ENCODE results near the gene COL27A1. TPM values are rescaled to one million over a fixed set of nuclear protein-coding genes. Genes with fewer than 3 reads are reported as not detected.

COL27A1 gene
- total and polyA plus RNA-seq, 2 experiments from 2014 or later: 10.5 to 18.0 TPM

DNA sequence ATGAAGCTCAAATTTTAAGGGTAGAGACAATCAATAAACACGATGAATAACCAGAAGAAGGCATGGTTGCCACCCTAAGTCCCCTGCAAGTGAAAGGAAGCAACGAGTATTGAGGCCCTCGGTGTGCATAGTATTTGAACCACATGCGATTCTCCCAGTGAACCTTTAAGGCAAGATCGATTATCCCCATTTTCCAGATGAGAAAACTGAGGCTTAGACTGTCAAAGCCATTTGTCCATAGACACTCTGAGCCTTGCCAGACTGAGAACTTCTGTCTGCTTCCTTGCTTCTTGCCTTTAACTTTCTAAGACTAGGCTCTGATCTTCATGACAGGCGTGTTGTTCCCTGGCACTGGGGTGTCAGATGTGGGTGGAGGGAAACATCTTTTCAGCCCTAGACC, 58.2 kb downstream of the COL27A1 start:
- peaks cover 11% of the 10 kb centered on the region for H3K27me3 Mint-ChIP-seq (ENCODE audit: insufficient read depth, low read depth, poor library complexity)
- no peaks in the 10 kb centered on the region for H3K9me2 ChIP-seq (ENCODE audit: insufficient read depth)
- no peaks in the 10 kb centered on the region for H3K9me3 Mint-ChIP-seq
- DNase-seq (ENCODE audit: low spot score) (no peak), ATAC-seq (no peak)
- H3K4me1 ChIP-seq (ENCODE audit: insufficient read depth): no peaks in the 10 kb centered on the region
- no peak overlapping the region for H3K27ac Mint-ChIP-seq
- H3K36me3 ChIP-seq (ENCODE audit: insufficient read depth): no peaks in the 10 kb centered on the region
- peaks cover 2% of the 10 kb centered on the region; the same call in 1 of the 3 replicates for H3K4me1 Mint-ChIP-seq
- H2AFZ ChIP-seq: no peak overlapping the region
- no peaks in the 10 kb centered on the region for H3K27me3 ChIP-seq (ENCODE audit: insufficient read depth)
- H3K36me3 Mint-ChIP-seq (ENCODE audit: low read depth): peaks cover 3% of the 10 kb centered on the region; the same call in 1 of the 3 replicates
- no peaks in the 10 kb centered on the region for H3F3A ChIP-seq (replicated peaks; ENCODE audit: low read depth)
- no peak overlapping the region for H3K4me3 ChIP-seq
- no peaks in the 10 kb centered on the region for H4K20me1 ChIP-seq (replicated peaks; ENCODE audit: insufficient read depth)
- H3K4me2 ChIP-seq: no peak overlapping the region
- TF ChIP-seq, protein P1, sequence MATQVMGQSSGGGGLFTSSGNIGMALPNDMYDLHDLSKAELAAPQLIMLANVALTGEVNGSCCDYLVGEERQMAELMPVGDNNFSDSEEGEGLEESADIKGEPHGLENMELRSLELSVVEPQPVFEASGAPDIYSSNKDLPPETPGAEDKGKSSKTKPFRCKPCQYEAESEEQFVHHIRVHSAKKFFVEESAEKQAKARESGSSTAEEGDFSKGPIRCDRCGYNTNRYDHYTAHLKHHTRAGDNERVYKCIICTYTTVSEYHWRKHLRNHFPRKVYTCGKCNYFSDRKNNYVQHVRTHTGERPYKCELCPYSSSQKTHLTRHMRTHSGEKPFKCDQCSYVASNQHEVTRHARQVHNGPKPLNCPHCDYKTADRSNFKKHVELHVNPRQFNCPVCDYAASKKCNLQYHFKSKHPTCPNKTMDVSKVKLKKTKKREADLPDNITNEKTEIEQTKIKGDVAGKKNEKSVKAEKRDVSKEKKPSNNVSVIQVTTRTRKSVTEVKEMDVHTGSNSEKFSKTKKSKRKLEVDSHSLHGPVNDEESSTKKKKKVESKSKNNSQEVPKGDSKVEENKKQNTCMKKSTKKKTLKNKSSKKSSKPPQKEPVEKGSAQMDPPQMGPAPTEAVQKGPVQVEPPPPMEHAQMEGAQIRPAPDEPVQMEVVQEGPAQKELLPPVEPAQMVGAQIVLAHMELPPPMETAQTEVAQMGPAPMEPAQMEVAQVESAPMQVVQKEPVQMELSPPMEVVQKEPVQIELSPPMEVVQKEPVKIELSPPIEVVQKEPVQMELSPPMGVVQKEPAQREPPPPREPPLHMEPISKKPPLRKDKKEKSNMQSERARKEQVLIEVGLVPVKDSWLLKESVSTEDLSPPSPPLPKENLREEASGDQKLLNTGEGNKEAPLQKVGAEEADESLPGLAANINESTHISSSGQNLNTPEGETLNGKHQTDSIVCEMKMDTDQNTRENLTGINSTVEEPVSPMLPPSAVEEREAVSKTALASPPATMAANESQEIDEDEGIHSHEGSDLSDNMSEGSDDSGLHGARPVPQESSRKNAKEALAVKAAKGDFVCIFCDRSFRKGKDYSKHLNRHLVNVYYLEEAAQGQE (IDR thresholded peaks at IDR 0.05; ENCODE audit: unreplicated experiment): no peak
- TF ChIP-seq EZH2phosphoT487 (IDR thresholded peaks at IDR 0.05; ENCODE audit: unreplicated experiment) (no peak), ZNF331 (CRISPR knock-in tag; IDR thresholded peaks at IDR 0.05; ENCODE audit: low read depth) (no peak), STAT1 (IDR thresholded peaks at IDR 0.05; ENCODE audit: unreplicated experiment) (no peak), CTCF (conservative IDR thresholded peaks at IDR 0.05; ENCODE audit: low read depth in 2 of 2) (no peak), ZNF114 (CRISPR knock-in tag; IDR thresholded peaks at IDR 0.05) (no peak), EZH2 (IDR thresholded peaks at IDR 0.05; ENCODE audit: low read depth, unreplicated experiment) (no peak), POLR2AphosphoS5 (IDR thresholded peaks at IDR 0.05; ENCODE audit: low read depth) (no peak), NANOG (IDR thresholded peaks at IDR 0.05; ENCODE audit: borderline replicate concordance) (no peak), CREB1 (CRISPR knock-in tag; IDR thresholded peaks at IDR 0.05; ENCODE audit: low read depth) (no peak), JUNB (IDR thresholded peaks at IDR 0.05; ENCODE audit: unreplicated experiment) (no peak)
- TF ChIP-seq, protein P2, sequence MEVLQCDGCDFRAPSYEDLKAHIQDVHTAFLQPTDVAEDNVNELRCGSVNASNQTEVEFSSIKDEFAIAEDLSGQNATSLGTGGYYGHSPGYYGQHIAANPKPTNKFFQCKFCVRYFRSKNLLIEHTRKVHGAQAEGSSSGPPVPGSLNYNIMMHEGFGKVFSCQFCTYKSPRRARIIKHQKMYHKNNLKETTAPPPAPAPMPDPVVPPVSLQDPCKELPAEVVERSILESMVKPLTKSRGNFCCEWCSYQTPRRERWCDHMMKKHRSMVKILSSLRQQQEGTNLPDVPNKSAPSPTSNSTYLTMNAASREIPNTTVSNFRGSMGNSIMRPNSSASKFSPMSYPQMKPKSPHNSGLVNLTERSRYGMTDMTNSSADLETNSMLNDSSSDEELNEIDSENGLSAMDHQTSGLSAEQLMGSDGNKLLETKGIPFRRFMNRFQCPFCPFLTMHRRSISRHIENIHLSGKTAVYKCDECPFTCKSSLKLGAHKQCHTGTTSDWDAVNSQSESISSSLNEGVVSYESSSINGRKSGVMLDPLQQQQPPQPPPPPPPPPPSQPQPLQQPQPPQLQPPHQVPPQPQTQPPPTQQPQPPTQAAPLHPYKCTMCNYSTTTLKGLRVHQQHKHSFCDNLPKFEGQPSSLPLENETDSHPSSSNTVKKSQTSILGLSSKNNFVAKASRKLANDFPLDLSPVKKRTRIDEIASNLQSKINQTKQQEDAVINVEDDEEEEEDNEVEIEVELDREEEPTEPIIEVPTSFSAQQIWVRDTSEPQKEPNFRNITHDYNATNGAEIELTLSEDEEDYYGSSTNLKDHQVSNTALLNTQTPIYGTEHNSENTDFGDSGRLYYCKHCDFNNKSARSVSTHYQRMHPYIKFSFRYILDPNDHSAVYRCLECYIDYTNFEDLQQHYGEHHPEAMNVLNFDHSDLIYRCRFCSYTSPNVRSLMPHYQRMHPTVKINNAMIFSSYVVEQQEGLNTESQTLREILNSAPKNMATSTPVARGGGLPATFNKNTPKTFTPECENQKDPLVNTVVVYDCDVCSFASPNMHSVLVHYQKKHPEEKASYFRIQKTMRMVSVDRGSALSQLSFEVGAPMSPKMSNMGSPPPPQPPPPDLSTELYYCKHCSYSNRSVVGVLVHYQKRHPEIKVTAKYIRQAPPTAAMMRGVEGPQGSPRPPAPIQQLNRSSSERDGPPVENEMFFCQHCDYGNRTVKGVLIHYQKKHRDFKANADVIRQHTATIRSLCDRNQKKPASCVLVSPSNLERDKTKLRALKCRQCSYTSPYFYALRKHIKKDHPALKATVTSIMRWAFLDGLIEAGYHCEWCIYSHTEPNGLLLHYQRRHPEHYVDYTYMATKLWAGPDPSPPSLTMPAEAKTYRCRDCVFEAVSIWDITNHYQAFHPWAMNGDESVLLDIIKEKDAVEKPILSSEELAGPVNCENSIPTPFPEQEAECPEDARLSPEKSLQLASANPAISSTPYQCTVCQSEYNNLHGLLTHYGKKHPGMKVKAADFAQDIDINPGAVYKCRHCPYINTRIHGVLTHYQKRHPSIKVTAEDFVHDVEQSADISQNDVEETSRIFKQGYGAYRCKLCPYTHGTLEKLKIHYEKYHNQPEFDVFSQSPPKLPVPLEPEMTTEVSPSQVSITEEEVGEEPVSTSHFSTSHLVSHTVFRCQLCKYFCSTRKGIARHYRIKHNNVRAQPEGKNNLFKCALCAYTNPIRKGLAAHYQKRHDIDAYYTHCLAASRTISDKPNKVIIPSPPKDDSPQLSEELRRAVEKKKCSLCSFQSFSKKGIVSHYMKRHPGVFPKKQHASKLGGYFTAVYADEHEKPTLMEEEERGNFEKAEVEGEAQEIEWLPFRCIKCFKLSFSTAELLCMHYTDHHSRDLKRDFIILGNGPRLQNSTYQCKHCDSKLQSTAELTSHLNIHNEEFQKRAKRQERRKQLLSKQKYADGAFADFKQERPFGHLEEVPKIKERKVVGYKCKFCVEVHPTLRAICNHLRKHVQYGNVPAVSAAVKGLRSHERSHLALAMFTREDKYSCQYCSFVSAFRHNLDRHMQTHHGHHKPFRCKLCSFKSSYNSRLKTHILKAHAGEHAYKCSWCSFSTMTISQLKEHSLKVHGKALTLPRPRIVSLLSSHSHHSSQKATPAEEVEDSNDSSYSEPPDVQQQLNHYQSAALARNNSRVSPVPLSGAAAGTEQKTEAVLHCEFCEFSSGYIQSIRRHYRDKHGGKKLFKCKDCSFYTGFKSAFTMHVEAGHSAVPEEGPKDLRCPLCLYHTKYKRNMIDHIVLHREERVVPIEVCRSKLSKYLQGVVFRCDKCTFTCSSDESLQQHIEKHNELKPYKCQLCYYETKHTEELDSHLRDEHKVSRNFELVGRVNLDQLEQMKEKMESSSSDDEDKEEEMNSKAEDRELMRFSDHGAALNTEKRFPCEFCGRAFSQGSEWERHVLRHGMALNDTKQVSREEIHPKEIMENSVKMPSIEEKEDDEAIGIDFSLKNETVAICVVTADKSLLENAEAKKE (CRISPR knock-in tag; IDR thresholded peaks at IDR 0.05): no peak
- TF ChIP-seq, protein P3, sequence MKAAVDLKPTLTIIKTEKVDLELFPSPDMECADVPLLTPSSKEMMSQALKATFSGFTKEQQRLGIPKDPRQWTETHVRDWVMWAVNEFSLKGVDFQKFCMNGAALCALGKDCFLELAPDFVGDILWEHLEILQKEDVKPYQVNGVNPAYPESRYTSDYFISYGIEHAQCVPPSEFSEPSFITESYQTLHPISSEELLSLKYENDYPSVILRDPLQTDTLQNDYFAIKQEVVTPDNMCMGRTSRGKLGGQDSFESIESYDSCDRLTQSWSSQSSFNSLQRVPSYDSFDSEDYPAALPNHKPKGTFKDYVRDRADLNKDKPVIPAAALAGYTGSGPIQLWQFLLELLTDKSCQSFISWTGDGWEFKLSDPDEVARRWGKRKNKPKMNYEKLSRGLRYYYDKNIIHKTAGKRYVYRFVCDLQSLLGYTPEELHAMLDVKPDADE (IDR thresholded peaks at IDR 0.05): no peak
- no peak overlapping the region for H3K4me3 Mint-ChIP-seq
- no peak overlapping the region for H3K27ac ChIP-seq (ENCODE audit: low read depth)
- no peaks in the 10 kb centered on the region for H3K79me2 ChIP-seq (replicated peaks; ENCODE audit: insufficient read depth)

Measured in GM23338 (cell line).